ENCODE data around the gene TBL1X. TPM values are rescaled to one million over a fixed set of nuclear protein-coding genes. Genes with fewer than 3 reads are reported as not detected.

The TBL1X gene
- total RNA-seq, 1 experiment from 2014 or later: 17.6 TPM

GRCh38 chrX:9704876-9705465 is 240.1 kb downstream of the TBL1X start:
- Histone ChIP-seq H3K79me2 (ENCODE audit: low read depth) (no peaks in the 10 kb centered on the region), H3F3A (ENCODE audit: insufficient read depth, low read depth) (no peaks in the 10 kb centered on the region), H3K27me3 (ENCODE audit: insufficient read depth, low read depth) (no peaks in the 10 kb centered on the region), H4K20me1 (ENCODE audit: insufficient read depth) (no peaks in the 10 kb centered on the region), H3K4me2 (no peak overlapping the region), H3K27ac (no peak overlapping the region), H3K4me1 (replicated peaks; ENCODE audit: insufficient read depth) (peaks cover 13% of the 10 kb centered on the region), H3K9me3 (ENCODE audit: insufficient read depth, low read depth) (no peaks in the 10 kb centered on the region), H3K9me2 (ENCODE audit: insufficient read depth) (no peaks in the 10 kb centered on the region), H3K4me3 (no peak overlapping the region), H2AFZ (no peak overlapping the region), H3K36me3 (ENCODE audit: low read depth) (peaks cover 4% of the 10 kb centered on the region; the same call in 1 of the 2 replicates)
- ChIA-PET CTCF (interaction anchor here (0.6 kb wide), 1 partner anchor 128 kb away, joined by 3 read pairs; no protein-coding TSS in a partner anchor), POLR2A (ENCODE audit: unreplicated experiment) (no interaction called here)
- DNase-seq: no peak
- no peak for TF ChIP-seq CTCF (conservative IDR thresholded peaks at IDR 0.05)
- TF ChIP-seq EZH2 (IDR thresholded peaks at IDR 0.05; ENCODE audit: low read depth): no peak
- BruUV-seq (replicated peaks): no TSS peak
- intact Hi-C loops (cut with micrococcal nuclease; ENCODE audit: unreplicated experiment): loop anchor here (5.0 to 10.0 kb wide), 3 partner anchors 243 to 960 kb away; no protein-coding TSS in a partner anchor

GRCh38 chrX:9706421-9706820 is 241.6 kb downstream of the TBL1X start:
- Histone ChIP-seq H3K27ac (no peak overlapping the region), H3K36me3 (ENCODE audit: low read depth) (peaks cover 9% of the 10 kb centered on the region; the same call in 1 of the 2 replicates), H3K4me2 (no peak overlapping the region), H3K4me3 (no peak overlapping the region), H3K9me2 (ENCODE audit: insufficient read depth) (no peaks in the 10 kb centered on the region), H4K20me1 (ENCODE audit: insufficient read depth) (no peaks in the 10 kb centered on the region), H3F3A (ENCODE audit: insufficient read depth, low read depth) (no peaks in the 10 kb centered on the region), H3K79me2 (ENCODE audit: low read depth) (no peaks in the 10 kb centered on the region), H2AFZ (no peak overlapping the region), H3K9me3 (ENCODE audit: insufficient read depth, low read depth) (no peaks in the 10 kb centered on the region), H3K4me1 (replicated peaks; ENCODE audit: insufficient read depth) (peaks cover 13% of the 10 kb centered on the region), H3K27me3 (ENCODE audit: insufficient read depth, low read depth) (no peaks in the 10 kb centered on the region)
- no peak for DNase-seq
- POLR2A ChIA-PET (ENCODE audit: unreplicated experiment): no interaction called here
- BruUV-seq (replicated peaks): no TSS peak
- TF ChIP-seq CTCF (conservative IDR thresholded peaks at IDR 0.05): no peak
- TF ChIP-seq EZH2 (IDR thresholded peaks at IDR 0.05; ENCODE audit: low read depth): no peak
- CTCF ChIA-PET: no interaction called here
- intact Hi-C loops (cut with micrococcal nuclease; ENCODE audit: unreplicated experiment): loop anchor here (5.0 to 10.0 kb wide), 3 partner anchors 244 to 962 kb away; no protein-coding TSS in a partner anchor

- no peaks in the 10 kb centered on the region for H3K9me3 ChIP-seq (ENCODE audit: insufficient read depth, low read depth)
- DNase-seq: no peak
- no peak overlapping the region for H2AFZ ChIP-seq
- H3F3A ChIP-seq (ENCODE audit: insufficient read depth, low read depth): no peaks in the 10 kb centered on the region
- TF ChIP-seq EZH2 (IDR thresholded peaks at IDR 0.05; ENCODE audit: low read depth) (no peak), CTCF (conservative IDR thresholded peaks at IDR 0.05) (no peak)
- no peaks in the 10 kb centered on the region for H3K79me2 ChIP-seq (ENCODE audit: low read depth)
- POLR2A ChIA-PET (ENCODE audit: unreplicated experiment): no interaction called here
- H4K20me1 ChIP-seq (ENCODE audit: insufficient read depth): no peaks in the 10 kb centered on the region
- H3K27me3 ChIP-seq (ENCODE audit: insufficient read depth, low read depth): no peaks in the 10 kb centered on the region
- no peak overlapping the region for H3K4me3 ChIP-seq
- intact Hi-C loops (cut with micrococcal nuclease; ENCODE audit: unreplicated experiment): loop anchor here (2.0 to 10.0 kb wide), 4 partner anchors 245 to 963 kb away; no protein-coding TSS in a partner anchor
- H3K9me2 ChIP-seq (ENCODE audit: insufficient read depth): no peaks in the 10 kb centered on the region
- BruUV-seq (replicated peaks): no TSS peak
- peaks cover 13% of the 10 kb centered on the region for H3K4me1 ChIP-seq (replicated peaks; ENCODE audit: insufficient read depth)
- H3K27ac ChIP-seq: no peak overlapping the region
- peaks cover 9% of the 10 kb centered on the region; the same call in 1 of the 2 replicates for H3K36me3 ChIP-seq (ENCODE audit: low read depth)
- H3K4me2 ChIP-seq: no peak overlapping the region
- CTCF ChIA-PET: no interaction called here
Measured at GRCh38 chrX:9707306-9708033, 242.6 kb downstream of the TBL1X start.

All from PC-9 (cell line).